HepG2 (cell line): ENCODE data around the gene IQCE. TPM values are rescaled to one million over a fixed set of nuclear protein-coding genes. Genes with fewer than 3 reads are reported as not detected.
A peak's percentile ranks its signal among the peaks of the same experiment; 100 is the strongest.

Experiments
- E2F2 ChIP-seq: sonication (generic); formaldehyde crosslinking; IDR thresholded peaks from 2 replicates; pipeline ENCODE4 v1.4.0; 2020; ENCODE audit warnings: missing genetic modification reagents, borderline replicate concordance
- ESRRA ChIP-seq: sonication (generic); formaldehyde crosslinking; IDR thresholded peaks from 2 replicates; pipeline ENCODE4 v1.5.1; 2020; ENCODE audit warnings: mild to moderate bottlenecking, low read depth, missing genetic modification reagents
- MXD3 ChIP-seq: IDR thresholded peaks from 2 replicates; pipeline ENCODE4 v1.6.1; 2016; ENCODE audit warnings: mild to moderate bottlenecking, missing biosample characterization, missing genetic modification reagents
- NFKBIZ ChIP-seq: IDR thresholded peaks from 2 replicates; pipeline ENCODE4 v1.6.1; 2018; ENCODE audit warnings: missing genetic modification reagents, missing compliant biosample characterization
- NR2F2 ChIP-seq: IDR thresholded peaks from 2 replicates; pipeline ENCODE4 v1.6.1; 2012; ENCODE audit warnings: low read depth, inconsistent platforms, borderline replicate concordance
- RELA ChIP-seq: sonication (generic); formaldehyde crosslinking; IDR thresholded peaks from 2 replicates; pipeline ENCODE4 v1.4.0; 2020; ENCODE audit warnings: missing genetic modification reagents
- SALL2 ChIP-seq: sonication (generic); formaldehyde crosslinking; IDR thresholded peaks from 2 replicates; pipeline ENCODE4 v1.8.1; 2023; ENCODE audit warnings: mild to moderate bottlenecking, missing genetic modification reagents, inconsistent platforms
- SMARCE1 ChIP-seq: fragments of 450-650 bp; IDR thresholded peaks from 2 replicates; pipeline ENCODE4 v1.6.1; 2017; ENCODE audit warnings: borderline replicate concordance
- SRY ChIP-seq: sonication (generic); formaldehyde crosslinking; IDR thresholded peaks from 2 replicates; pipeline ENCODE4 v1.8.0; 2022; ENCODE audit warnings: mild to moderate bottlenecking, missing genetic modification reagents
- SUZ12 ChIP-seq: fragments of 150-350 bp; IDR thresholded peaks from 2 replicates; pipeline ENCODE4 v1.6.1; 2014; ENCODE audit warnings: low read depth, low read length
- YEATS2 ChIP-seq: sonication (generic); formaldehyde crosslinking; IDR thresholded peaks from 2 replicates; pipeline ENCODE4 v1.4.0; 2020; ENCODE audit warnings: missing genetic modification reagents, borderline replicate concordance
- ZFP62 ChIP-seq: sonication (generic); formaldehyde crosslinking; IDR thresholded peaks from 2 replicates; pipeline ENCODE4 v1.4.0; 2020; ENCODE audit warnings: missing genetic modification reagents
- ZFP91 ChIP-seq: sonication (generic); formaldehyde crosslinking; IDR thresholded peaks from 2 replicates; pipeline ENCODE4 v1.9.0; 2022; ENCODE audit warnings: missing genetic modification reagents, mild to moderate bottlenecking, borderline replicate concordance
- ZNF280D ChIP-seq: sonication (generic); formaldehyde crosslinking; IDR thresholded peaks from 2 replicates; pipeline ENCODE4 v1.5.1; 2020; ENCODE audit warnings: mild to moderate bottlenecking, missing genetic modification reagents
- ZNF484 ChIP-seq: sonication (generic); formaldehyde crosslinking; IDR thresholded peaks from 2 replicates; pipeline ENCODE4 v1.5.1; 2020; ENCODE audit warnings: mild to moderate bottlenecking, low read depth, missing genetic modification reagents, borderline replicate concordance
- ZNF552 ChIP-seq: sonication (generic); formaldehyde crosslinking; IDR thresholded peaks from 2 replicates; pipeline ENCODE4 v1.9.0; 2022; ENCODE audit warnings: missing genetic modification reagents, mild to moderate bottlenecking, borderline replicate concordance
- ZSCAN9 ChIP-seq: IDR thresholded peaks from 2 replicates; pipeline ENCODE4 v1.6.1; 2016; ENCODE audit warnings: borderline replicate concordance
- polyA plus RNA-seq, 8 experiments: library from polyadenylated mRNA; depleted of rRNA in 3 of 8; stranded (reverse) in 7 of 8; unstranded in 1 of 8; fragments of >200 nt; fragmentation: Illumina TruSeq in 4 of 8; extraction: Trizol in 4 of 8; gene quantifications; 2 replicates each; pipeline versions ENCODE4 v1.2.1 to v1.2.3, GENCODE V29; 2011 to 2016; ENCODE audit warnings: low read depth in 4 of 8, missing spikeins in 1 of 8, mixed read lengths in 1 of 8; ENCODE audit not compliant: insufficient read depth in 1 of 8
- total RNA-seq, 5 experiments: library from RNA; depleted of rRNA; stranded (reverse); fragments of >200 nt; fragmentation: Illumina TruSeq; extraction: Trizol; gene quantifications; 2 replicates each; pipeline ENCODE4 v1.2.3, GENCODE V29; 2016; ENCODE audit warnings: low read depth in 1 of 5

IQCE gene
- total and polyA plus RNA-seq, 2 of the 13 experiments (the other 11 are each of a cell fraction or from before 2014, with no cell fraction given): 1.5 to 2.5 TPM

GRCh38 chr7:2663121-2663886 lies 104.5 kb downstream of the IQCE start (continued):
- peak; percentile 97 for TF ChIP-seq ZNF280D (CRISPR knock-in tag)
- peak; percentile 71; the same call in 1 of the 2 replicates for TF ChIP-seq ZSCAN9 (CRISPR knock-in tag)
- TF ChIP-seq YEATS2: peak; percentile 72; the same call in 1 of the 2 replicates
- peak; percentile 92 for TF ChIP-seq NR2F2
- no peak for TF ChIP-seq E2F2 (CRISPR knock-in tag)
- no peak for TF ChIP-seq SUZ12
- TF ChIP-seq SRY (CRISPR knock-in tag): peak; percentile 60; the same call in 1 of the 2 replicates
- peak; percentile 88 for TF ChIP-seq ZFP91 (CRISPR knock-in tag)
- TF ChIP-seq ZNF552 (CRISPR knock-in tag): 0 out of 2 replicates have a peak, but pooled peaks have one; percentile 64
- peak; percentile 39; the same call in 1 of the 2 replicates for TF ChIP-seq SALL2 (CRISPR knock-in tag)
- peak; percentile 97 for TF ChIP-seq MXD3 (CRISPR knock-in tag)
- no peak for TF ChIP-seq ZFP62 (CRISPR knock-in tag)
- no peak for TF ChIP-seq ZNF484 (CRISPR knock-in tag)
- TF ChIP-seq ESRRA: peak; percentile 92
- no peak for TF ChIP-seq SMARCE1
- 0 out of 2 replicates have a peak, but pooled peaks have one; percentile 42 for TF ChIP-seq RELA (CRISPR knock-in tag)
- TF ChIP-seq NFKBIZ (CRISPR knock-in tag): peak; percentile 75; the same call in 1 of the 2 replicates
